Gastrocnemius medialis (tissue), 4 donors: ENCODE data around the gene CHD6.

ENCODE experiments used
- CTCF ChIP-seq, 5 experiments: fragments of 450-650 bp in 3 of 5; fragments of 200-600 bp in 2 of 5; sonication (generic) in 2 of 5; IDR thresholded peaks in 4 of 5; conservative IDR thresholded peaks in 1 of 5; 1 replicate in 4 of 5; 2 replicates in 1 of 5; pipeline ENCODE4 v1.5.1; 2016 to 2019; ENCODE audit warnings: antibody characterized with exemption in 5 of 5, mild to moderate bottlenecking in 3 of 5, moderate library complexity in 3 of 5
- POLR2A ChIP-seq, 2 donors: fragments of 450-650 bp; IDR thresholded peaks; one replicate each; pipeline ENCODE4 v1.6.1; 2017; ENCODE audit warnings: antibody characterized with exemption in 2 of 2, mild to moderate bottlenecking in 2 of 2, moderate library complexity in 2 of 2

GRCh38 chr20:41526327-41526726 is 91.8 kb downstream of the CHD6 start:
- no peak for TF ChIP-seq CTCF (IDR thresholded peaks at IDR 0.05 in 4 of 5, conservative IDR thresholded peaks at IDR 0.05 in 1 of 5)
- TF ChIP-seq POLR2A (IDR thresholded peaks at IDR 0.05) = no peak
